Activated CD4-positive, CD25-positive, alpha-beta regulatory T cell treated with anti-CD3 and anti-CD28 coated beads, Interleukin-2, amount 50 U/mL, for 16 hours (primary cell): ENCODE measurements around the gene CEP72.
"Not testable (repeated sequence)": the region's sequence is repeated elsewhere in the genome, so short reads cannot be mapped to it uniquely, and the experiment has no call there.

ENCODE experiments used
- DNase-seq: peaks from one replicate; pipeline ENCODE4 v3.0.0-alpha.2; 2020; ENCODE audit warnings: low read depth, low spot score

CEP72 gene

GRCh38 chr5:600886-601541 lies 11.1 kb upstream of the CEP72 start:
- no peak for DNase-seq

- no peak for DNase-seq
Measured at GRCh38 chr5:601771-602465, 10.2 kb upstream of the CEP72 start.

GRCh38 chr5:602466-603035 lies 9.6 kb upstream of the CEP72 start:
- DNase-seq: no peak

- no peak for DNase-seq
Measured at GRCh38 chr5:603081-603998, 8.8 kb upstream of the CEP72 start.

GRCh38 chr5:604391-604831 lies 7.7 kb upstream of the CEP72 start:
- no peak for DNase-seq

GRCh38 chr5:605090-605489 lies 7.0 kb upstream of the CEP72 start:
- DNase-seq: not testable (repeated sequence)

GRCh38 chr5:606061-606460 lies 6.1 kb upstream of the CEP72 start:
- DNase-seq: no peak

GRCh38 chr5:606526-607399 lies 5.4 kb upstream of the CEP72 start:
- no peak for DNase-seq

- no peak for DNase-seq
Measured at GRCh38 chr5:607541-608428, 4.4 kb upstream of the CEP72 start.

- no peak for DNase-seq
Measured at GRCh38 chr5:608429-609370, 3.4 kb upstream of the CEP72 start.

GRCh38 chr5:609506-609905 lies 2.6 kb upstream of the CEP72 start:
- no peak for DNase-seq

- DNase-seq: no peak
Measured at GRCh38 chr5:610011-610743, 2.0 kb upstream of the CEP72 start.

GRCh38 chr5:610744-611730 lies 1.1 kb upstream of the CEP72 start:
- no peak for DNase-seq

- no peak for DNase-seq
Measured at GRCh38 chr5:612498-613424, 621 bp downstream of the CEP72 start.

- DNase-seq: no peak
Measured at GRCh38 chr5:616484-617039, 4.4 kb downstream of the CEP72 start.

- DNase-seq: no peak
Measured at GRCh38 chr5:617896-618295, 5.8 kb downstream of the CEP72 start.
